Measurements from ENCODE around the gene HABP4.

- no peak for TF ChIP-seq POLR2A (IDR thresholded peaks at IDR 0.05; ENCODE audit: low read depth, low read length)
- no peak for TF ChIP-seq CTCF (conservative IDR thresholded peaks at IDR 0.05; ENCODE audit: low read depth, low read length)
- TF ChIP-seq SMC3 (IDR thresholded peaks at IDR 0.05; ENCODE audit: low read depth, low read length) = no peak
- no peak for TF ChIP-seq ELK1 (IDR thresholded peaks at IDR 0.05; ENCODE audit: borderline replicate concordance, low read depth, low read length)
- no peak for TF ChIP-seq RCOR1 (IDR thresholded peaks at IDR 0.05; ENCODE audit: insufficient replicate concordance, low read length)
- no peak for TF ChIP-seq RAD21 (IDR thresholded peaks at IDR 0.05; ENCODE audit: low read length)
- TF ChIP-seq BHLHE40 (IDR thresholded peaks at IDR 0.05; ENCODE audit: low read depth, low read length) = no peak
- no peak for TF ChIP-seq CEBPB (IDR thresholded peaks at IDR 0.05; ENCODE audit: low read depth, low read length)
- no peak for TF ChIP-seq MAZ (IDR thresholded peaks at IDR 0.05; ENCODE audit: borderline replicate concordance, low read depth, low read length)
- no peak for TF ChIP-seq RFX5 (IDR thresholded peaks at IDR 0.05; ENCODE audit: low read depth, low read length)
- no peak for TF ChIP-seq MXI1 (IDR thresholded peaks at IDR 0.05; ENCODE audit: borderline replicate concordance, low read depth, low read length)
Measured at GRCh38 chr9:96503918-96504317, 53.9 kb downstream of the HABP4 start.
